ENCODE measurements around the gene ITIH2.
"Not testable (repeated sequence)": the region's sequence is repeated elsewhere in the genome, so short reads cannot be mapped to it uniquely, and the experiment has no call there.

ITIH2 gene

GRCh38 chr10:7703140-7703539 lies at the start of gene ITIH2:
Gene ITIH2, plus strand, starts transcription at chr10:7703316. Its CDS starts 119 bp downstream, at chr10:7703435.
- no peak for TF ChIP-seq CTCF (conservative IDR thresholded peaks at IDR 0.05; ENCODE audit: low read depth, low read length)
- H3K27ac ChIP-seq, result no peak within 1 kb of the TSS
- H3K9ac ChIP-seq, result no peak within 1 kb of the TSS
- H3K79me2 ChIP-seq (ENCODE audit: insufficient read depth, low read depth), result no peaks in the 10 kb centered on the region
- H3K36me3 ChIP-seq (ENCODE audit: insufficient read depth), result no peaks in the 10 kb centered on the region
- H3K4me1 ChIP-seq (ENCODE audit: low read depth, poor library complexity, severe bottlenecking), result no peaks in the 10 kb centered on the region
- no peaks in the 10 kb centered on the region for H4K20me1 ChIP-seq (ENCODE audit: insufficient read depth)
- no peak within 1 kb of the TSS for H3K4me3 ChIP-seq (IDR thresholded peaks at IDR 0.05; ENCODE audit: insufficient read depth, low read depth, low read length)
- no peak within 1 kb of the TSS for H2AFZ ChIP-seq (ENCODE audit: low read depth)
- no peaks in the 10 kb centered on the region for H3K27me3 ChIP-seq (ENCODE audit: insufficient read depth, low read depth)
- no peak within 1 kb of the TSS for H3K4me2 ChIP-seq

GRCh38 chr10:7657079-7657478 lies 46.0 kb upstream of the ITIH2 start:
- H3K4me3 ChIP-seq (IDR thresholded peaks at IDR 0.05; ENCODE audit: insufficient read depth, low read depth, low read length); H3K27ac ChIP-seq; H3K79me2 ChIP-seq (ENCODE audit: insufficient read depth, low read depth); H3K4me1 ChIP-seq (ENCODE audit: low read depth, poor library complexity, severe bottlenecking); H3K27me3 ChIP-seq (ENCODE audit: insufficient read depth, low read depth); H3K9ac ChIP-seq; H3K36me3 ChIP-seq (ENCODE audit: insufficient read depth); H4K20me1 ChIP-seq (ENCODE audit: insufficient read depth); H2AFZ ChIP-seq (ENCODE audit: low read depth); H3K4me2 ChIP-seq: not testable (repeated sequence)

- no peak for TF ChIP-seq CTCF (conservative IDR thresholded peaks at IDR 0.05; ENCODE audit: low read depth, low read length)
- Histone ChIP-seq H3K27ac (no peak overlapping the region), H2AFZ (ENCODE audit: low read depth) (no peak overlapping the region), H3K79me2 (ENCODE audit: insufficient read depth, low read depth) (no peaks in the 10 kb centered on the region), H3K27me3 (ENCODE audit: insufficient read depth, low read depth) (no peaks in the 10 kb centered on the region), H4K20me1 (ENCODE audit: insufficient read depth) (no peaks in the 10 kb centered on the region), H3K36me3 (ENCODE audit: insufficient read depth) (no peaks in the 10 kb centered on the region), H3K4me2 (no peak overlapping the region), H3K9ac (no peak overlapping the region), H3K4me1 (ENCODE audit: low read depth, poor library complexity, severe bottlenecking) (no peaks in the 10 kb centered on the region), H3K4me3 (IDR thresholded peaks at IDR 0.05; ENCODE audit: insufficient read depth, low read depth, low read length) (no peak overlapping the region)
Measured at GRCh38 chr10:7657552-7657951, 45.6 kb upstream of the ITIH2 start.

- no peaks in the 10 kb centered on the region for H4K20me1 ChIP-seq (ENCODE audit: insufficient read depth)
- no peaks in the 10 kb centered on the region for H3K4me1 ChIP-seq (ENCODE audit: low read depth, poor library complexity, severe bottlenecking)
- no peaks in the 10 kb centered on the region for H3K27me3 ChIP-seq (ENCODE audit: insufficient read depth, low read depth)
- H3K27ac ChIP-seq, result no peak overlapping the region
- no peak overlapping the region for H3K4me3 ChIP-seq (IDR thresholded peaks at IDR 0.05; ENCODE audit: insufficient read depth, low read depth, low read length)
- no peaks in the 10 kb centered on the region for H3K36me3 ChIP-seq (ENCODE audit: insufficient read depth)
- no peak overlapping the region for H3K9ac ChIP-seq
- H3K79me2 ChIP-seq (ENCODE audit: insufficient read depth, low read depth), result no peaks in the 10 kb centered on the region
- no peak for TF ChIP-seq CTCF (conservative IDR thresholded peaks at IDR 0.05; ENCODE audit: low read depth, low read length)
- no peak overlapping the region for H2AFZ ChIP-seq (ENCODE audit: low read depth)
- H3K4me2 ChIP-seq, result no peak overlapping the region
Measured at GRCh38 chr10:7659560-7659959, 43.6 kb upstream of the ITIH2 start.

- no peaks in the 10 kb centered on the region for H3K36me3 ChIP-seq (ENCODE audit: insufficient read depth)
- H3K9ac ChIP-seq, result no peak overlapping the region
- TF ChIP-seq CTCF (conservative IDR thresholded peaks at IDR 0.05; ENCODE audit: low read depth, low read length), result no peak
- H2AFZ ChIP-seq (ENCODE audit: low read depth), result no peak overlapping the region
- H3K79me2 ChIP-seq (ENCODE audit: insufficient read depth, low read depth), result no peaks in the 10 kb centered on the region
- no peak overlapping the region for H3K4me2 ChIP-seq
- no peak overlapping the region for H3K27ac ChIP-seq
- H3K4me3 ChIP-seq (IDR thresholded peaks at IDR 0.05; ENCODE audit: insufficient read depth, low read depth, low read length), result no peak overlapping the region
- H4K20me1 ChIP-seq (ENCODE audit: insufficient read depth), result no peaks in the 10 kb centered on the region
- no peaks in the 10 kb centered on the region for H3K4me1 ChIP-seq (ENCODE audit: low read depth, poor library complexity, severe bottlenecking)
- H3K27me3 ChIP-seq (ENCODE audit: insufficient read depth, low read depth), result no peaks in the 10 kb centered on the region
Measured at GRCh38 chr10:7662522-7662921, 40.6 kb upstream of the ITIH2 start.

Data from KMS-11 (cell line).